ENCODE results near the gene LRRFIP1.
"Not testable (repeated sequence)": the region's sequence is repeated elsewhere in the genome, so short reads cannot be mapped to it uniquely, and the experiment has no call there.

Gene LRRFIP1

GRCh38 chr2:237664151-237664550 lies 36.8 kb downstream of the LRRFIP1 start:
- Histone ChIP-seq H3K36me3 (replicated peaks) (no peaks in the 10 kb centered on the region), H3K9me3 (no peaks in the 10 kb centered on the region), H3K4me3 (no peak overlapping the region), H3K27me3 (ENCODE audit: low read depth) (no peaks in the 10 kb centered on the region), H3K4me1 (peaks cover 16% of the 10 kb centered on the region)
- in situ Hi-C loops (cut with MboI; ENCODE audit: low sequenced_read_pairs): no loop called here
- DNase-seq (ENCODE audit: low spot score in 2 of 2): no peak

- H3K9me3 ChIP-seq: no peaks in the 10 kb centered on the region
- no peaks in the 10 kb centered on the region for H3K36me3 ChIP-seq (replicated peaks)
- peaks cover 18% of the 10 kb centered on the region for H3K4me1 ChIP-seq
- peak; percentile 42 to 44 for DNase-seq (ENCODE audit: low spot score in 2 of 2)
- in situ Hi-C loops (cut with MboI; ENCODE audit: low sequenced_read_pairs): no loop called here
- no peak overlapping the region for H3K4me3 ChIP-seq
- H3K27me3 ChIP-seq (ENCODE audit: low read depth): no peaks in the 10 kb centered on the region
Measured at GRCh38 chr2:237665713-237666143, 38.3 kb downstream of the LRRFIP1 start.

GRCh38 chr2:237666606-237667005 lies 39.2 kb downstream of the LRRFIP1 start:
- in situ Hi-C loops (cut with MboI; ENCODE audit: low sequenced_read_pairs): no loop called here
- H3K9me3 ChIP-seq: no peaks in the 10 kb centered on the region
- peaks cover 18% of the 10 kb centered on the region for H3K4me1 ChIP-seq

GRCh38 chr2:237667050-237667576 lies 39.7 kb downstream of the LRRFIP1 start:
- H3K4me3 ChIP-seq; H3K36me3 ChIP-seq (replicated peaks); H3K27me3 ChIP-seq (ENCODE audit: low read depth); in situ Hi-C loops (cut with MboI; ENCODE audit: low sequenced_read_pairs); DNase-seq (ENCODE audit: low spot score in 2 of 2); H3K9me3 ChIP-seq: not testable (repeated sequence)
- peaks cover 18% of the 10 kb centered on the region for H3K4me1 ChIP-seq

More at GRCh38 chr2:237666606-237667005, 39.2 kb downstream of the LRRFIP1 start:
- no peak overlapping the region for H3K4me3 ChIP-seq
- DNase-seq (ENCODE audit: low spot score in 2 of 2): no peak
- H3K27me3 ChIP-seq (ENCODE audit: low read depth): no peaks in the 10 kb centered on the region
- no peaks in the 10 kb centered on the region for H3K36me3 ChIP-seq (replicated peaks)

GRCh38 chr2:237667893-237668292 lies 40.5 kb downstream of the LRRFIP1 start:
- Histone ChIP-seq H3K36me3 (replicated peaks) (no peaks in the 10 kb centered on the region), H3K27me3 (ENCODE audit: low read depth) (no peaks in the 10 kb centered on the region), H3K4me3 (no peak overlapping the region), H3K9me3 (no peaks in the 10 kb centered on the region), H3K4me1 (peaks cover 13% of the 10 kb centered on the region)
- no peak for DNase-seq (ENCODE audit: low spot score in 2 of 2)
- in situ Hi-C loops (cut with MboI; ENCODE audit: low sequenced_read_pairs): no loop called here

- H3K4me1 ChIP-seq: peaks cover 11% of the 10 kb centered on the region
- no peaks in the 10 kb centered on the region for H3K27me3 ChIP-seq (ENCODE audit: low read depth)
- H3K4me3 ChIP-seq: no peak overlapping the region
- no peak for DNase-seq (ENCODE audit: low spot score in 2 of 2)
- no peaks in the 10 kb centered on the region for H3K36me3 ChIP-seq (replicated peaks)
- no peaks in the 10 kb centered on the region for H3K9me3 ChIP-seq
- in situ Hi-C loops (cut with MboI; ENCODE audit: low sequenced_read_pairs): no loop called here
Measured at GRCh38 chr2:237668440-237668839, 41.1 kb downstream of the LRRFIP1 start.

- H3K27me3 ChIP-seq (ENCODE audit: low read depth): no peaks in the 10 kb centered on the region
- no peaks in the 10 kb centered on the region for H3K36me3 ChIP-seq (replicated peaks)
- in situ Hi-C loops (cut with MboI; ENCODE audit: low sequenced_read_pairs): no loop called here
- no peaks in the 10 kb centered on the region for H3K9me3 ChIP-seq
- peaks cover 19% of the 10 kb centered on the region for H3K4me1 ChIP-seq
- DNase-seq (ENCODE audit: low spot score in 2 of 2): peak in 1 of 2 experiments; percentile 6
- H3K4me3 ChIP-seq: no peak overlapping the region
Measured at GRCh38 chr2:237669283-237669627, 41.9 kb downstream of the LRRFIP1 start.

GRCh38 chr2:237669628-237670392 lies 42.4 kb downstream of the LRRFIP1 start:
- H3K4me3 ChIP-seq: no peak overlapping the region
- H3K36me3 ChIP-seq (replicated peaks): no peaks in the 10 kb centered on the region
- DNase-seq (ENCODE audit: low spot score in 2 of 2): no peak
- H3K27me3 ChIP-seq (ENCODE audit: low read depth): no peaks in the 10 kb centered on the region
- in situ Hi-C loops (cut with MboI; ENCODE audit: low sequenced_read_pairs): loop anchor here (5.0 kb wide), 1 partner anchor 72 kb away; no protein-coding TSS in a partner anchor
- H3K4me1 ChIP-seq: peaks cover 21% of the 10 kb centered on the region
- no peaks in the 10 kb centered on the region for H3K9me3 ChIP-seq

GRCh38 chr2:237670641-237671040 lies 43.3 kb downstream of the LRRFIP1 start:
- peaks cover 20% of the 10 kb centered on the region for H3K4me1 ChIP-seq
- in situ Hi-C loops (cut with MboI; ENCODE audit: low sequenced_read_pairs): loop anchor here (5.0 kb wide), 1 partner anchor 72 kb away; no protein-coding TSS in a partner anchor
- no peak overlapping the region for H3K4me3 ChIP-seq
- no peaks in the 10 kb centered on the region for H3K9me3 ChIP-seq
- no peaks in the 10 kb centered on the region for H3K27me3 ChIP-seq (ENCODE audit: low read depth)
- H3K36me3 ChIP-seq (replicated peaks): no peaks in the 10 kb centered on the region
- DNase-seq (ENCODE audit: low spot score in 2 of 2): no peak

- no peaks in the 10 kb centered on the region for H3K27me3 ChIP-seq (ENCODE audit: low read depth)
- H3K4me3 ChIP-seq: no peak overlapping the region
- H3K4me1 ChIP-seq: peaks cover 19% of the 10 kb centered on the region
- in situ Hi-C loops (cut with MboI; ENCODE audit: low sequenced_read_pairs): loop anchor here (5.0 kb wide), 1 partner anchor 71 kb away; no protein-coding TSS in a partner anchor
- H3K9me3 ChIP-seq: no peaks in the 10 kb centered on the region
- H3K36me3 ChIP-seq (replicated peaks): no peaks in the 10 kb centered on the region
- no peak for DNase-seq (ENCODE audit: low spot score in 2 of 2)
Measured at GRCh38 chr2:237671466-237672138, 44.2 kb downstream of the LRRFIP1 start.

GRCh38 chr2:237672731-237673129 lies 45.3 kb downstream of the LRRFIP1 start:
- Histone ChIP-seq H3K36me3 (replicated peaks) (no peaks in the 10 kb centered on the region), H3K27me3 (ENCODE audit: low read depth) (no peaks in the 10 kb centered on the region), H3K4me3 (no peak overlapping the region; the same call in 1 of the 2 replicates), H3K9me3 (no peaks in the 10 kb centered on the region), H3K4me1 (peaks cover 19% of the 10 kb centered on the region)
- DNase-seq (ENCODE audit: low spot score in 2 of 2): no peak
- in situ Hi-C loops (cut with MboI; ENCODE audit: low sequenced_read_pairs): loop anchor here (5.0 kb wide), 1 partner anchor 70 kb away; no protein-coding TSS in a partner anchor

- Histone ChIP-seq H3K27me3 (ENCODE audit: low read depth) (no peaks in the 10 kb centered on the region), H3K9me3 (no peaks in the 10 kb centered on the region), H3K4me3 (peak overlapping the region; percentile 26), H3K36me3 (replicated peaks) (no peaks in the 10 kb centered on the region), H3K4me1 (peaks cover 19% of the 10 kb centered on the region)
- peak; percentile 82 to 84 for DNase-seq (ENCODE audit: low spot score in 2 of 2)
- in situ Hi-C loops (cut with MboI; ENCODE audit: low sequenced_read_pairs): loop anchor here (5.0 kb wide), 1 partner anchor 69 kb away; no protein-coding TSS in a partner anchor
Measured at GRCh38 chr2:237673130-237674001, 46.0 kb downstream of the LRRFIP1 start.

GRCh38 chr2:237674731-237675276 lies 47.4 kb downstream of the LRRFIP1 start:
- in situ Hi-C loops (cut with MboI; ENCODE audit: low sequenced_read_pairs): loop anchor here (5.0 kb wide), 1 partner anchor 67 kb away; no protein-coding TSS in a partner anchor

More at GRCh38 chr2:237674731-237675276, 47.4 kb downstream of the LRRFIP1 start:
- Histone ChIP-seq H3K27me3 (ENCODE audit: low read depth) (no peaks in the 10 kb centered on the region), H3K36me3 (replicated peaks) (no peaks in the 10 kb centered on the region), H3K4me3 (no peak overlapping the region), H3K4me1 (peaks cover 14% of the 10 kb centered on the region), H3K9me3 (no peaks in the 10 kb centered on the region)
- DNase-seq (ENCODE audit: low spot score in 2 of 2): peak in 1 of 2 experiments; percentile 42

Measured in HAP-1 (cell line).